Gastroesophageal sphincter (tissue), 3 donors: ENCODE measurements around the gene CSH2.
"Not testable (repeated sequence)": the region's sequence is repeated elsewhere in the genome, so short reads cannot be mapped to it uniquely, and the experiment has no call there.

Experiments
- CTCF ChIP-seq, 4 experiments: fragments of 200-600 bp in 2 of 4; fragments of 450-650 bp in 2 of 4; sonication (generic) in 1 of 4; IDR thresholded peaks; one replicate each; pipeline ENCODE4 v1.5.1; 2017 to 2019; ENCODE audit warnings: antibody characterized with exemption in 4 of 4, mild to moderate bottlenecking in 2 of 4, moderate library complexity in 2 of 4
- POLR2A ChIP-seq, 2 donors: fragments of 450-650 bp; IDR thresholded peaks; one replicate each; pipeline ENCODE4 v1.6.1; 2017; ENCODE audit warnings: antibody characterized with exemption in 2 of 2, mild to moderate bottlenecking in 2 of 2, moderate library complexity in 1 of 2

- not testable (repeated sequence) for TF ChIP-seq POLR2A, CTCF (IDR thresholded peaks at IDR 0.05)
These were observed 36.1 kb upstream of the CSH2 start for GRCh38 chr17:63909586-63909985.
